Endodermal cell (in vitro differentiated cells): Measurements from ENCODE around the gene FGF18. TPM values are rescaled to one million over a fixed set of nuclear protein-coding genes. Genes with fewer than 3 reads are reported as not detected.

Source experiments
- DNase-seq: peaks from one replicate; pipeline ENCODE4 v3.0.0-alpha.2; 2017
- H3K27ac ChIP-seq: 2 replicates; pipeline ENCODE4 v1.5.1; 2013; ENCODE audit warnings: mild to moderate bottlenecking, low read depth, low read length, moderate library complexity
- H3K27me3 ChIP-seq: 2 replicates; pipeline ENCODE4 v1.6.1; 2013; ENCODE audit warnings: mild to moderate bottlenecking, low read length, moderate library complexity; ENCODE audit not compliant: insufficient read depth, control insufficient read depth, poor library complexity, severe bottlenecking
- H3K36me3 ChIP-seq: 2 replicates; pipeline ENCODE4 v1.7.0; 2013; ENCODE audit warnings: mild to moderate bottlenecking, low read length, moderate library complexity; ENCODE audit not compliant: control insufficient read depth, insufficient read depth
- H3K4me1 ChIP-seq: one replicate; pipeline ENCODE4 v1.7.0; 2013; ENCODE audit warnings: low read length; ENCODE audit not compliant: control insufficient read depth, insufficient read depth
- H3K4me3 ChIP-seq: 2 replicates; pipeline ENCODE4 v1.5.1; 2013; ENCODE audit warnings: mild to moderate bottlenecking, low read length, moderate library complexity
- H3K9ac ChIP-seq: 2 replicates; pipeline ENCODE4 v1.6.1; 2013; ENCODE audit warnings: mild to moderate bottlenecking, low read length, moderate library complexity; ENCODE audit not compliant: poor library complexity, severe bottlenecking; ENCODE audit errors: extremely low read depth
- H3K9me3 ChIP-seq: 2 replicates; pipeline ENCODE4 v1.6.1; 2013; ENCODE audit warnings: mild to moderate bottlenecking, low read length, moderate library complexity; ENCODE audit not compliant: control insufficient read depth
- H3K27ac Mint-ChIP-seq: 2 replicates; pipeline ENCODE4 v1.8.0; 2020; ENCODE audit warnings: mixed read lengths
- H3K27me3 Mint-ChIP-seq: 2 replicates; pipeline ENCODE4 v1.8.0; 2021; ENCODE audit warnings: mild to moderate bottlenecking, mixed read lengths; ENCODE audit not compliant: insufficient read depth
- H3K36me3 Mint-ChIP-seq: 2 replicates; pipeline ENCODE4 v1.8.0; 2020; ENCODE audit warnings: low read depth, mixed read lengths
- H3K4me1 Mint-ChIP-seq: 2 replicates; pipeline ENCODE4 v1.8.0; 2020; ENCODE audit warnings: mixed read lengths
- H3K4me3 Mint-ChIP-seq: 2 replicates; pipeline ENCODE4 v1.8.0; 2020; ENCODE audit warnings: mild to moderate bottlenecking, moderate library complexity, mixed read lengths
- H3K9me3 Mint-ChIP-seq: 2 replicates; pipeline ENCODE4 v1.8.0; 2020; ENCODE audit warnings: mild to moderate bottlenecking, mixed read lengths
- CTCF ChIP-seq: fragments of 200-600 bp; sonication (generic); conservative IDR thresholded peaks from 2 replicates; pipeline ENCODE4 v1.5.0; 2021; ENCODE audit warnings: antibody characterized with exemption, mild to moderate bottlenecking
- WGBS, 2 experiments: methylation state at CpG; one replicate each; pipeline versions ENCODE4 v1.1.5 to v1.1.7; 2013; ENCODE audit warnings: missing lambda C conversion rate in 2 of 2, mixed read lengths in 1 of 2; ENCODE audit not compliant: insufficient coverage in 1 of 2, insufficient read length in 1 of 2; 5-methylcytosine and 5-hydroxymethylcytosine counted together
- total RNA-seq, 2 donors: library from RNA; stranded (reverse); fragmentation: NEBNext Ultra II Directional in 1 of 2; extraction: Animal tissue kit (Norgen Biotek cat#: 25700) in 1 of 2; gene quantifications; 2 replicates in 1 of 2; 3 replicates in 1 of 2; pipeline ENCODE4 v1.2.1, GENCODE V29; 2021

The FGF18 gene
- total RNA-seq, 2 donors from 2014 or later, result 0.44 to 0.57 TPM

DNA sequence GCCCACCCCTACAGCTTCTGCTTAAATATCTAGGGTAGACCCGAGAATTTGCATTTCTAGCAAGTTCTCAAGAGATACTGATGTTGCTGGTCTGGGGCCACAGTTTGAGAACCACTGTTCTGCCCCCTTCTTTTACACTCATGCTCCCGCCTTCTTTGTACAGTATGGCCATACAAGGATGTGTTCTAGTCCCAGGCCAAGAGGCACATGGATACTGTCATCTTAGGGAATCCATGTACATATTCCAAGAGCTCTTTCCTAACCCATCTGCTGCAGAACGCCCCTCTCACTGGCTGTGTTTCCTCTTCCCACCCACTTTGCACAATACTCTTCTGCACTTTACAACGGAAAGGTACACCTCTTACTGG, 44.4 kb downstream of the FGF18 start:
- H3K27ac Mint-ChIP-seq, result no peak overlapping the region

DNA sequence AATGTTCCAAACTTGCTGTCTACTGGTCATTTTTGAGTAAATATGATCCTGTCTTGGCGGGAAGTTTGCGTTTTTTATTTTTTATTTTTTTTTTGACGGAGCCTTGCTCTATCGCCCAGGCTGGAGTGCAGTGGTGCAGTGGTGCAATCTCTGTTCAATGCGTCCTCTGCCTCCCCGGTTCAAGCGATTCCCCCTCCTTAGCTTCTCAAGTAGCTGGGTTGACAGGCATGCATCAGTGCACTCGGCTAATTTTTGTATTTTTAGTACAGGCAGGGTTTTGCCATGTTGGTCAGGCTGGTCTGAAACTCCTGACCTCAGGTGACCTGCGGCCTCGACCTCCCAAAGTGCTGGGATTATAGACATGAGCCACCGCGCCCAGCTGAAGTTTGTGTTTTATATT, 45.4 kb downstream of the FGF18 start:
- Mint-ChIP-seq H3K27ac (no peak overlapping the region), H3K9me3 (no peaks in the 10 kb centered on the region), H3K4me1 (peaks cover 19% of the 10 kb centered on the region), H3K27me3 (peaks cover 7% of the 10 kb centered on the region), H3K4me3 (no peak overlapping the region), H3K36me3 (no peaks in the 10 kb centered on the region)
- no peak for TF ChIP-seq CTCF
- H3K9me3 ChIP-seq, result no peaks in the 10 kb centered on the region
- no peak for DNase-seq
- no peaks in the 10 kb centered on the region for H3K27me3 ChIP-seq
- H3K4me1 ChIP-seq, result peaks cover 3% of the 10 kb centered on the region
- no peaks in the 10 kb centered on the region for H3K36me3 ChIP-seq
- no peak overlapping the region for H3K9ac ChIP-seq
- no peak overlapping the region for H3K4me3 ChIP-seq
- 88 to 95% methylated on average over 9 to 12 of the region's 12 CpGs for WGBS, 2 experiments
- H3K27ac ChIP-seq, result no peak overlapping the region

More for the DNA sequence above, 44.4 kb downstream of the FGF18 start:
- no peaks in the 10 kb centered on the region for H3K36me3 ChIP-seq
- no peaks in the 10 kb centered on the region for H3K27me3 ChIP-seq
- H3K27ac ChIP-seq, result no peak overlapping the region
- H3K9ac ChIP-seq, result no peak overlapping the region
- DNase-seq, result no peak
- H3K4me1 Mint-ChIP-seq, result peaks cover 11% of the 10 kb centered on the region
- no peaks in the 10 kb centered on the region for H3K36me3 Mint-ChIP-seq
- WGBS, 2 experiments, result 91 to 93% methylated on average over 4 of the region's 4 CpGs
- no peak for TF ChIP-seq CTCF
- no peaks in the 10 kb centered on the region for H3K9me3 ChIP-seq
- H3K4me3 ChIP-seq, result no peak overlapping the region
- no peak overlapping the region for H3K4me3 Mint-ChIP-seq
- no peaks in the 10 kb centered on the region for H3K4me1 ChIP-seq
- no peaks in the 10 kb centered on the region for H3K9me3 Mint-ChIP-seq
- peaks cover 13% of the 10 kb centered on the region for H3K27me3 Mint-ChIP-seq

DNA sequence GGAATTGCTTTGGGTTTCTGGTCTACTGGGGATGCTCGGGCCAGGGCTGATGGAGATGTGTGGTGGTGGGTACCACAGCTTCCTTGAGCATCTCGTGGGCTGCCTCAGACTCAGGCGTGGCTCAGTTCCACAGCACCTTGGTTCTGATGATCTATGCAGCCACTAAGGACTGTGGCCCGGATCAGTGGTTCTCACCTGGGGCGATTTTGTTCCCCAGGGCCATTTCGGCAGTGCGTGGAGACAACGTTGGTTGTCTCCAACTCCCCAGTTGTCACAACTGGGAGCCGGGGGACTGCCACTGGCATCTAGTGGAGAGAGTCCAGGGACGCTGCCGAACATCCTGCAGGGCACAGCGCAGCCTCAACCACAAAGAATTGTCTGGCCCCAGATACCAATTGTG, 47.7 kb downstream of the FGF18 start:
- H3K4me3 ChIP-seq, result no peak overlapping the region
- peaks cover 16% of the 10 kb centered on the region for H3K4me1 Mint-ChIP-seq
- no peaks in the 10 kb centered on the region for H3K36me3 Mint-ChIP-seq
- no peak overlapping the region for H3K4me3 Mint-ChIP-seq
- H3K36me3 ChIP-seq, result no peaks in the 10 kb centered on the region
- peaks cover 3% of the 10 kb centered on the region for H3K4me1 ChIP-seq
- no peaks in the 10 kb centered on the region for H3K9me3 Mint-ChIP-seq
- no peaks in the 10 kb centered on the region for H3K27me3 ChIP-seq
- no peak overlapping the region for H3K27ac ChIP-seq
- WGBS, 2 experiments, result 92 to 98% methylated on average over 12 of the region's 12 CpGs
- TF ChIP-seq CTCF, result no peak
- H3K27ac Mint-ChIP-seq, result no peak overlapping the region
- no peak for DNase-seq
- H3K9ac ChIP-seq, result no peak overlapping the region
- no peaks in the 10 kb centered on the region for H3K9me3 ChIP-seq
- peaks cover 6% of the 10 kb centered on the region for H3K27me3 Mint-ChIP-seq
